GM19043 (cell line): ENCODE data around the gene MGAT4A.
A peak's percentile ranks its signal among the peaks of the same experiment; 100 is the strongest.
"Not testable (repeated sequence)": the region's sequence is repeated elsewhere in the genome, so short reads cannot be mapped to it uniquely, and the experiment has no call there.

Experiments used
- ATAC-seq: cut with Tn5 transposase; IDR thresholded peaks from one replicate; pipeline ENCODE4 v1.9.1; 2021; ENCODE audit warnings: low read depth; ENCODE audit not compliant: unreplicated experiment

The MGAT4A gene

GRCh38 chr2:98664323-98664722, 66.6 kb downstream of the MGAT4A start:
- no peak for ATAC-seq

- ATAC-seq, result no peak
These were observed 67.3 kb downstream of the MGAT4A start for GRCh38 chr2:98663511-98664090.

- ATAC-seq, result not testable (repeated sequence)
These were observed 71.5 kb downstream of the MGAT4A start for GRCh38 chr2:98659491-98659840.

GRCh38 chr2:98658816-98659490, 72.0 kb downstream of the MGAT4A start:
- ATAC-seq, result no peak

- no peak for ATAC-seq
These were observed 74.1 kb downstream of the MGAT4A start for GRCh38 chr2:98656800-98657199.

- no peak for ATAC-seq
These were observed 76.0 kb downstream of the MGAT4A start for GRCh38 chr2:98654699-98655495.

GRCh38 chr2:98650998-98651397, 79.9 kb downstream of the MGAT4A start:
- no peak for ATAC-seq

GRCh38 chr2:98649992-98650375, 80.9 kb downstream of the MGAT4A start:
- no peak for ATAC-seq

- no peak for ATAC-seq
These were observed 81.6 kb downstream of the MGAT4A start for GRCh38 chr2:98649135-98649991.

- no peak for ATAC-seq
These were observed 82.5 kb downstream of the MGAT4A start for GRCh38 chr2:98648451-98648850.

GRCh38 chr2:98647636-98648035, 83.3 kb downstream of the MGAT4A start:
- ATAC-seq, result no peak

GRCh38 chr2:98643496-98644100, 87.3 kb downstream of the MGAT4A start:
- ATAC-seq, result no peak

GRCh38 chr2:98637401-98638147, 93.4 kb downstream of the MGAT4A start:
- ATAC-seq, result peak; percentile 74

- ATAC-seq, result no peak
These were observed 96.4 kb downstream of the MGAT4A start for GRCh38 chr2:98634406-98635092.

GRCh38 chr2:98632351-98632750, 98.6 kb downstream of the MGAT4A start:
- no peak for ATAC-seq

- no peak for ATAC-seq
These were observed 107.3 kb downstream of the MGAT4A start for GRCh38 chr2:98623657-98624056.

GRCh38 chr2:98617149-98617548, 113.8 kb downstream of the MGAT4A start:
- ATAC-seq, result no peak

GRCh38 chr2:98615481-98615880, 115.5 kb downstream of the MGAT4A start:
- no peak for ATAC-seq

GRCh38 chr2:98614024-98614739, 116.8 kb downstream of the MGAT4A start:
- ATAC-seq, result no peak
